Measurements from ENCODE around the gene EDEM3.

GRCh38 chr1:184665360-184665759 lies 89.3 kb downstream of the EDEM3 start:
- TF ChIP-seq FOXM1 (IDR thresholded peaks at IDR 0.05; ENCODE audit: borderline replicate concordance) = no peak
- no peak for TF ChIP-seq TARDBP (IDR thresholded peaks at IDR 0.05)
- no peak for TF ChIP-seq SP1 (IDR thresholded peaks at IDR 0.05)
- TF ChIP-seq ZNF384 (IDR thresholded peaks at IDR 0.05) = no peak
- TF ChIP-seq FOXA1 (IDR thresholded peaks at IDR 0.05) = no peak
- no peak for TF ChIP-seq ELF4 (IDR thresholded peaks at IDR 0.05)
- TF ChIP-seq L3MBTL2 (conservative IDR thresholded peaks at IDR 0.05) = no peak
- no peak for TF ChIP-seq BHLHE40 (IDR thresholded peaks at IDR 0.05; ENCODE audit: borderline replicate concordance)
- TF ChIP-seq, protein P1, sequence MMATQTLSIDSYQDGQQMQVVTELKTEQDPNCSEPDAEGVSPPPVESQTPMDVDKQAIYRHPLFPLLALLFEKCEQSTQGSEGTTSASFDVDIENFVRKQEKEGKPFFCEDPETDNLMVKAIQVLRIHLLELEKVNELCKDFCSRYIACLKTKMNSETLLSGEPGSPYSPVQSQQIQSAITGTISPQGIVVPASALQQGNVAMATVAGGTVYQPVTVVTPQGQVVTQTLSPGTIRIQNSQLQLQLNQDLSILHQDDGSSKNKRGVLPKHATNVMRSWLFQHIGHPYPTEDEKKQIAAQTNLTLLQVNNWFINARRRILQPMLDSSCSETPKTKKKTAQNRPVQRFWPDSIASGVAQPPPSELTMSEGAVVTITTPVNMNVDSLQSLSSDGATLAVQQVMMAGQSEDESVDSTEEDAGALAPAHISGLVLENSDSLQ (IDR thresholded peaks at IDR 0.05) = no peak
- no peak for TF ChIP-seq CTBP1 (IDR thresholded peaks at IDR 0.05; ENCODE audit: borderline replicate concordance)
- TF ChIP-seq NFRKB (IDR thresholded peaks at IDR 0.05) = no peak
- TF ChIP-seq FOXK2 (IDR thresholded peaks at IDR 0.05) = no peak
- no peak for TF ChIP-seq ARNT (IDR thresholded peaks at IDR 0.05)
- no peak for TF ChIP-seq LEF1 (IDR thresholded peaks at IDR 0.05; ENCODE audit: borderline replicate concordance)
